GM12891 (cell line): ENCODE data around the gene INPP5D.
"Not testable (repeated sequence)": the region's sequence is repeated elsewhere in the genome, so short reads cannot be mapped to it uniquely, and the experiment has no call there.

Experiments used
- DNase-seq: peaks from one replicate; pipeline ENCODE4 v3.0.0; 2011; ENCODE audit warnings: low spot score; ENCODE audit not compliant: insufficient read length
- FAIRE-seq: peaks from 2 replicates; lab custom pipeline; 2011; peaks lifted over from hg19 to GRCh38; lab: Jason Lieb, UNC
- PAX5 ChIP-seq: IDR thresholded peaks from 2 replicates; pipeline ENCODE4 v1.6.1; 2011; ENCODE audit warnings: low read length, moderate library complexity, mild to moderate bottlenecking; ENCODE audit not compliant: insufficient read depth, severe bottlenecking
- POLR2A ChIP-seq: IDR thresholded peaks from 2 replicates; pipeline ENCODE4 v1.6.1; 2011; ENCODE audit warnings: low read depth, low read length, control low read depth
- POLR2AphosphoS5 ChIP-seq: IDR thresholded peaks from 2 replicates; pipeline ENCODE4 v1.6.1; 2011; ENCODE audit warnings: low read depth, low read length, control low read depth
- POU2F2 ChIP-seq: IDR thresholded peaks from 2 replicates; pipeline ENCODE4 v1.6.1; 2011; ENCODE audit warnings: low read depth, mild to moderate bottlenecking, control low read depth, low read length, moderate library complexity
- SPI1 ChIP-seq: IDR thresholded peaks from 2 replicates; pipeline ENCODE4 v1.6.1; 2011; ENCODE audit warnings: low read depth, low read length, control low read depth
- TAF1 ChIP-seq: IDR thresholded peaks from 2 replicates; pipeline ENCODE4 v1.6.1; 2011; ENCODE audit warnings: low read depth, low read length, control low read depth

The INPP5D gene

DNA sequence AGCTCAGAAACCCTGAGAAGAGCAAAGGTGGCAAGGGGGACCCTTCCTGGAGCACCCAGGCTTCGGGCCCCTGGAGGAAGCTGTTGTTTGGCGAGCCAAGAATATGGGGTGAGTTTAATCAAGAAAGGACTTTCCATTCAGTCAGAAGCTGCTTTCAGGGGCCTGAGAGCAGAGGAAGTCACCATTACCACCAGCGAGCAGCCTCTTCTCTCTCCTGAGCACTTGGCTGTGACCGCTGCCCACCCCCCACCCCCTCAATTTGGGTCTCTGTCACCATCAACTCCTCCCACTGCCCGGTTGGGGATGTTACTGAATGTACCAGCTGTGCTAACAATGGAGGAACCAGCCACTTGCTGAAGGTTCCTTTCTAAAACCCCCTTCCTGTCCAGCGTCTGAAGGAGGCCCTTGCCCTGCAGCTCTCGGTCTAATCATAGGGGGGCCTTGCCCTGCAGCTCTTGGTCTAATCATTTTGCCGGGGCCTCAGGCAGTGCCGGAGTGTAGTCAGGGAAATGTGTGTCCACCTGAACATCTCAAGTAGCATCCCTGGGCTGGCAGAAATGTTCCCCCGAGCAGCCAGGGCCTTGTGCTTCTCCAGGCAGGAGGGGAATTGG lies 943 bp downstream of the INPP5D start:
- no peak for DNase-seq
- peak; percentile 67 for TF ChIP-seq SPI1
- peak; percentile 72; the same call in 1 of the 2 replicates for TF ChIP-seq POLR2A
- peak; percentile 72 for TF ChIP-seq PAX5
- TF ChIP-seq POLR2AphosphoS5 = peak; percentile 78
- peak; percentile 85 for TF ChIP-seq TAF1
- TF ChIP-seq POU2F2 = peak; percentile 58; the same call in 1 of the 2 replicates
- peak; percentile 89 for FAIRE-seq

DNA sequence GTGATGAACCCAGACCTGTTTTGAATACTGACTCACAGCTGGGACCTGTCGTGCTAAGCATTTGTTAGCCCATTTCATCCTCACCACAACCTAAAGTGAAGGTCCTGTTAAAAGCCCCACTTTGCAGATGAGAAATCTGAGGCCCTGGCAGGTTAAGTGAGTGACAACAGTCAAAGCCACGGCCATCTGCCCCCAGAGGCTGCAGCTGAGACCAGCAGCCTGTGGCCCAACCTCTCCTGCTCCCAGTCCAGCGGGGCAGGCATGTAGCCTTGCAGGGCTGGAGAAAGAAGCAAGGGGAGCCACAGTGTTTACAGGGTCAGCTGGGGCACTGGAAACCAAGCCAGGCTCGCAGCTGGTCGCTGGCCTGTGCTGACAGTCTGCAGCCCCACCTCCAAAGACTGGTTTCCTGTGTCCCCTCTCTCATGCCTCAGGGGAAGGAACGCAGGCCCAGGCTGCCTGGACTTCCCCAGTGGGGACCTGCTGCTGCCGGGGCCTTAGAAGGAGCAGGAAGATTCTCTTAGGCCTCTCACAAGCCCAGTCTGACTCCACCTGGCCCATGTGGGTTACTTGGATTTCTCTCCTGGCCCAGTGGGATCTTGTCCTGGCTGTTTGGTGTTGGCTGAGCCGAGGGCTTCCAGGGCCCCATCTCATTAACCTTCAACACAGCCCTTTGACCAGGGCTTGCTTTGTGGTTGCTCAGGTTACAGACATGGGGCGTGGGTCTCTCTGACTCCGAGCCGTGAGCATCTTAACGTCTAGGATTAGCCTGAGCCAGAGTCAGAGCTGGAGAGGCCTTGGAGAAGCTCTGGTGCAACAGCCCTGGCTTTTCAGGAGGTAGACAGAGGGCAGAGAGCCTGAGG lies 1.7 kb downstream of the INPP5D start:
- DNase-seq (no peak), FAIRE-seq (peak; percentile 67)
- TF ChIP-seq SPI1 (no peak), TAF1 (peak; percentile 25), POLR2A (peak; percentile 38; the same call in 1 of the 2 replicates), POU2F2 (peak; percentile 36), POLR2AphosphoS5 (no peak; the same call in 1 of the 2 replicates)

DNA sequence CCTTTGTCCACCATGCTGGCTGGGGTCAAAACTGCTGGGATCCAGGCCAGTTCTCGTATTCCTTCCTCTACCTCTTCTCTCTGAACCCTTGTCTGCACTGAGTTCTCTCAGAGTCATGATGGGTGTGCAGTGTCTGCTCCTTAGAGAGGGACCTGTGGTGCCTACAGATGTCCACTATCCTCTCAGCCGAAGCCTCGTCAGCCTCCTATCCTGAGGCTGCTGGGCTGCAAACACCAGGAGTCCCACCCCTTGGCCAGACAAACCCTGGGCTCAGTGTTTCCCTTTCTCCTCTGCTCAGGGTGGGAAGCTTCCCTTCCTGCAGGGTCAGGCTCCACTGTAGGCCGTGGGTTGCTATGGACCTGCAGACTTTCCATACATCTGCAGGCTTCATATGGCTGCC lies 2.3 kb downstream of the INPP5D start:
- TF ChIP-seq TAF1 (no peak), SPI1 (no peak), POLR2A (no peak), PAX5 (no peak), POLR2AphosphoS5 (no peak), POU2F2 (no peak)
- no peak for FAIRE-seq
- DNase-seq = no peak

DNA sequence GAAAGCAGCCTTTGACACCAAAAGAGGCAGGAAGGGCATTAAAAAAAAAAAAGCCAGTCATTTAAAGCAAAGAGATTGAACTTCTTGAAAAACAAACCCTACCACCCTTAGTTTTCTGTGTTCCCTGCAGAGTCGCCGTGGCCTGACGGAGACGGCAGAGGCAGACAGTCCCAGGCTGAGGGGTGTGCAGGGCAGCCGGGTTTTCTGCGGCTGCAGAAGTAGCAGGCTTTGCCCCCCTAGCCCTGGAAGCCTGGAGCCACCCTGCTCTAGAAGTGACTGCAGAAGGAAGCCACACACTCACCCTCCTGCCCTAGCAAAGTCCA lies 2.8 kb downstream of the INPP5D start:
- FAIRE-seq = no peak
- TF ChIP-seq TAF1 = no peak
- TF ChIP-seq POLR2AphosphoS5 = no peak
- TF ChIP-seq POU2F2 = no peak
- no peak for TF ChIP-seq SPI1
- TF ChIP-seq POLR2A = no peak
- TF ChIP-seq PAX5 = no peak
- no peak for DNase-seq

DNA sequence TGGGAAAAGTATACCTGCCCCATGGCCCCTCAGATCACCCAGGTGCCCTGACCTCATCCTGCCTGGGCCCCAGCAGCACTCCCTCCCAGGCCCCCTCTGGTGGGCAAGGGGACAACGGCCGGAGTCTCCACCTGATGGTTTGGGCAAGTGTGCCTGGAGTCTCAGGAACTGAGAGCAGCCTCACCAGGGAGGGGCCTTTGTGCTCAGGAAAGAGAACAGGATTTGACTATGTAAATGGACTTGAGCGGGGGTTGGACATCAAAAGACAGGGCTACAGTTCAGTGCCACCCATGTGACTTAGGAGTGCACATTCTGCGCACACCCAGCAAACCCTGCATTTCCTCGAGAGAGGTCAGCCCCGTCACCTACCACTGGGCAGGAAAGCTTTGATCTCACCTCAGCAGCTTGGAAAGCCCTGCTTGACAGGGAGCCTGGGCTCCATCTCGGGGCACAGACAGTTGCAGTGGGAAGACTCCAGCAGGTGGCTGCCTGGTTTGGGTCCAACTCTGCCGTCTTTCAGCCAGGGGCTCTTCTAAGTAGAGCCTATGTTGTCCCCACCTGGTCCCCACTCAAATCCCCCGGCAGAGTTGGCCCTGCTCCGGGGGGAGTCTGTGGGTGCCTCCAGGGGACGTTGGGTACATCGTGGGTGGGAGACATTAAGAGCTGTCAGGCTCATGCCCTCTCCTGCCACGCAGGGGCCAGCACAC lies 3.3 kb downstream of the INPP5D start:
- DNase-seq (no peak), FAIRE-seq (peak; percentile 96)
- TF ChIP-seq PAX5 (no peak), POLR2A (peak; percentile 48; the same call in 1 of the 2 replicates), POU2F2 (peak; percentile 92), POLR2AphosphoS5 (peak; percentile 62; the same call in 1 of the 2 replicates), SPI1 (0 out of 2 replicates have a peak, but pooled peaks have one; percentile 7)

DNA sequence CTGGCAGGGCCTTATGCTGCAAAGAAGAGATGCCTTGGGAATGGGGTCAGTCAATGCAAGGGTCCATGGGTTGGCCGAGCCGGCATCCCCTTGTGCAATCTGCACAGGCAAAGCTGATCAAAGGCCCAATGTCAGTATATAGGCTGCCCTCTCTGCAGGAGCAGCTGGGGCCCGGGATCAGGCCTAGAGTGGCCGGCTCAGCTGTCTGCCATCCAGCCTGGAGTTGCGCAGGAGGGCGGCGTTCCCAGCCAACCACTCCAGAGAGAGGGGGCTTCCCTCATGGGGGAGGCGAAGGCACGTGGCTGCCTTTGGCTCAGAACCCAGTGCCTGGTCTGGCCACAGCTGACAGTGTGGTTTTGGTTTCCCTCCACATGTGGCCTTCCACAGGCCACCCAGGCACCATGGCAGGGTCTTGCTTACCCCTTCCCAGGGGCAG lies 3.9 kb downstream of the INPP5D start:
- peak; percentile 9 for FAIRE-seq
- no peak for TF ChIP-seq POLR2AphosphoS5
- DNase-seq = no peak

DNA sequence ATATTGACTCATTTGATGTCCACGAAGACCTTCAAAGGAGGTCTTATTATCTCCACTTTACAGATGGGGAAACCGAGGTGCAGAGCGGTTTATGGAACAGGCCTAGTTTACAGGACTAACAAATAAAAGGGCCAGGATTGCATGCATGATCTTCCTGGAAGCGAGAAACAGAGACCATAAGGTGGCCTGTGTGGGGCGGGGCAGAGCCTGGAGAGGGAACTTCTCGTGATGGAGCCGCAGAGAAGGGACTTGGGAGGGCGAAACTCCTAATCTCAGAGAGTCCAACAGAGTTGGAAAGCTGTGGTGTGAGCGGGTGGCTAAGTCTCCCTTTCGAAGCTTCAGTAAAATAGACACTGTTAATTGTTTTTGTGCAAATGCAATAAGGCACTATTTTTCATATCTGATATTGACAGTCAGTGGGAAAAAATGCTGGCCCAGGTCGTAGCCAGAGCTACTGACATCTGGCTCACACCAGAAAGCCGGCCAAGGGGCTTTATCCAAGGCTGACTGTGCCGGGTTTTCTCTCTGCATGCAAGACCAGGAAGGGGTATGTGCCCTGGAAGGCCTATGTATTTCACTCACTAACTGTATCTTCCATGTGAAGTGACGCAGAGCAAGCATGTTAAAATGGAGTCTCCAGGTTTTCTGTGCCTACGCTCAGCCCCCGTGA lies 4.5 kb downstream of the INPP5D start:
- TF ChIP-seq POLR2AphosphoS5 (no peak), SPI1 (no peak), PAX5 (no peak), TAF1 (no peak), POLR2A (peak; percentile 49; the same call in 1 of the 2 replicates)
- DNase-seq (no peak), FAIRE-seq (no peak)

DNA sequence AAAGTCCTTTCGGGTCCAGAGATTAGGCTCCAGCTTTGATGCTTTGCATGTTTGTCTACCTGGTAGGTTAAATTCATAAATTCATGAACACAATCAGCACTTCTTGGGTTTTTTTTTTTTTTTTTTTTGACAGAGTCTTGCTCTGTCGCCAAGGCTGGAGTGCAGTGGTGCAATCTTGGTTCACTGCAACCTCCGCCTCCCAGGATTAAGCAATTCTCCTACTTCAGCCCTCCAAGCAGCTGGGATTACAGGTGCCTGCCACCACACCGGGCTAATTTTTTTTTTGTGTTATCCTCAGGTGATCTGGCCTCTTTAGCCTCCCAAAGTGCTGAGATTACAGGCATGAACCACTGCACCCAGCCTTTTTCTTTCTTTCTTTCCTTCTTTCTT lies 5.1 kb downstream of the INPP5D start:
- not testable (repeated sequence) for DNase-seq, FAIRE-seq

DNA sequence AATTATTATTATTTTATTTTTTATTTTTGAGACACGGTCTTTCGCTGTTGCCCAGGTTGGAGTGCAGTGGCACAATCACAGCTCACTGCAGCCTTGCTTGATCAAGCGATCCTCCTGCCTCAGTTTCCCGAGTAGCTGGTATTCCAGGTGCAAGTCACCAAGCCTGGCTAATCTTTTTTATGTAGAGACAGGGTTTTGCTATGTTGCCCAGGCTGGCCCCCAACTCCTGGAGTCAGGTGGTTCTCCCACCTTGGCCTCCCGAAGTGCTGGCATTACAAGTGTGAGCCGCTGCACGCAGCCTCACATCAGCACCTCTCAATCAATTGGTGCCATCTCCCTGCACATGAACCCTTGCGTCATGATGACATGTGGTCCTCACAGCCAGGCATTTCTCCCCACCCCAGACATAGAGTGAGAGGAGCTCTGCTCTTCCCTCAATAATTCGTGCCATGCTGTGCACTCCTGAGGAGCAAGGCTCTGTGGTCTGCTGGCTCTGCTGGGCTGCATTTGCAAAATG lies 5.9 kb downstream of the INPP5D start:
- DNase-seq = no peak
- TF ChIP-seq POLR2AphosphoS5 (no peak), POU2F2 (no peak), TAF1 (no peak), SPI1 (no peak), PAX5 (no peak), POLR2A (no peak)
- FAIRE-seq = peak; percentile 71
